GM21447 (cell line): Measurements from ENCODE around the gene MOCS1.

Experiments
- ATAC-seq: cut with Tn5 transposase; IDR thresholded peaks from one replicate; pipeline ENCODE4 v1.9.1; 2021; ENCODE audit not compliant: unreplicated experiment

Gene MOCS1

DNA sequence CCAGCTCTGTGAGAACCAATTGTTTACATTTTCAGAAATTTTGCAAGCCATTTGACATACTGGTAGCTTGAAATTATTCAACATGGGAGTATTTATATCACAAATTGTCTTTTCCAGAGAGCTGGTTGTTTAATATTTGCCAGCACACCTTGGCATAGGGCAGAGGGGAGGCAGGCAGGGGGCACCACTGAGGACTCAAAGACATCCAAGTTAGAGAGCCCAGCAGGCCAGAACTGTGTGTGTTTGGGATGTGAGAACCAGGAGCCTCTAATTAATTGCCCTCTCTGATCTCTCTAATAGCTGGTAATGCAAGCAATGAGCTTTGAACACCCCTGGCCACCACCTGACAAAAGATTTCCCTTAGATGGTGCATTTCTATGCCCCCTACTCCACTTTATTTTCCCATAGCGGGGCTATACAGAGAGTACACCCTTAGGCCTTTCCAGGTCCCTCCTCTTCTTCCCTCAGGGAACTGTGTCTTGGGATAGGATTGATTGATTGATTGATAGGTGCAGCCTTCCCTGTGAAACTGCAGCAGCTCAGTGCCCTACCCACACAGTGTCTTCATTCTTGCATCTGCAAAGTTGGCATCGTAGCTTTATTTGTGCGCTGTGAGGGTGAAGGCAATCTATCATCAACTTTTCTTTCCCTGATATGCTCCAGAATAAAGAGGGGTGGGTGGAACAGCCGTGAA, 29.2 kb downstream of the MOCS1 start:
- ATAC-seq: no peak

- ATAC-seq: no peak
Observed at GRCh38 chr6:39903656-39904055, 30.6 kb downstream of the MOCS1 start.

DNA sequence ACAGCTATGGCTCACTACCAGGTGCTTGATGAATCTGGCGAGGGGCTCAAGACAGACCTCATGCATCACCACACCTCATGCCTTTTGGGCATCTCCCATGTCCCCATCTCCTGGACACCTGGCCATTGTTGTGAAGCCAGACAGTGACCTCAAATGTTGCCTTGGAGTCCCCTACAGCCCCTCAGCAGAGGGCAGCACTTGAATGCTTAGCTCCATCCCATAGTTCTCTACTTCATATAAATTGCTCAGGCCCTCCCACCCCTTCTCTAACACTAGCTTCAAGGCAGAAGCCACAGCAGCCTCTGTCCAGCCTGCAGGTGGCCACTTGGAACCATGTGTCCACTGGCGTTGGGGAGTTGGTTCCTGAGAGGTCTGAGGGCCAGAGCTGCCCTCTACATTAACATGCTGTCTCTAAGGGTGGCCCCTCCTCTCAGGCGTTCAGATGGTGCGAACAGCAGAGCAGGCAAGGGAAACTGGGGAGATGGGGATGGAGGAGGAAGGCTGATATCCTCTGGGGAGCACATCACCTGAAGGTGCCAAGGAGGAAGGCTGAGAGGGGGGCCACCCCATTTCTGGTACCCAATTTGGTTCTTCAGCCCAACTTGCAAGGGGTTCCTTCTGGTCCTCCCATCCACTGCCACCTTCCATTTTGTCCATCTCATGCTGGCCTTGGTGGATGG, 31.3 kb downstream of the MOCS1 start:
- no peak for ATAC-seq

DNA sequence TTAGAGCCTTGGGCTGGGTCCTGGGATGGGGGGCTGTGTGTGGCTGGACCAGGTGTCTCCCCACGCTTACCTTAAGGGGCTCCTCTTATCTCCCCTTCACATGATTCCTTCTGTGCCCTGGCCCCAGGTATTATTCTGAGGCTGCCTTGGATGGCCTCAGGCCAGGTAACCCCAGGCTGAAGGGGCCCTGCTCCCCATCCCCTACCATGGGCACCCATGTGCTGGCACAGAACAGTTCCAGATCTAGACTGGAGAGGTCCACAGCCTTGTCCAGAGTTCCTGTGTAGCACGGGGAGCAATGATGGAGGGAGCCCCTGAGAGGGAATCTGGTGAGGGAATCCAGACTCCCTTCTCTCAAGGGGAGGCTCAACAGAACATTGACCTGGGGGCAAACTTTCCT, 32.1 kb downstream of the MOCS1 start:
- ATAC-seq: no peak

DNA sequence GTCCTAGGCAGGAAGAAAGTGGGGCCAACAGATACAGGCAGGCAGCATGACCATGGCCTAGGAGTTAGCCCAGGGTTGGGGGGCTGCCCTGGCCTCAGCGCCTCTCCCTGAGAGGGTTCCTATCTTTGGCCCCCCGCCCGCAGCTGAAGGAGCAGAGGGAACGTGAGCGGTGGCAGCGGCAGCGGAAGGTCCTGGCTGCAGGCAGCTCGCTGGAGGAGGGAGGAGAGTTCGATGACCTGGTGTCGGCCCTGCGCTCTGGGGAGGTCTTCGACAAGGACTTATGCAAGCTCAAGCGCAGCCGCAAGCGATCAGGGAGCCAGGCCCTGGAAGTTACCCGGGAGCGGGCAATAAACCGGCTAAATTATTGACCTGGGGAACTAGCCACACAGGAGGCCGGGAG, 32.6 kb downstream of the MOCS1 start:
- no peak for ATAC-seq

GRCh38 chr6:39901116-39901655, 33.1 kb downstream of the MOCS1 start:
- no peak for ATAC-seq

DNA sequence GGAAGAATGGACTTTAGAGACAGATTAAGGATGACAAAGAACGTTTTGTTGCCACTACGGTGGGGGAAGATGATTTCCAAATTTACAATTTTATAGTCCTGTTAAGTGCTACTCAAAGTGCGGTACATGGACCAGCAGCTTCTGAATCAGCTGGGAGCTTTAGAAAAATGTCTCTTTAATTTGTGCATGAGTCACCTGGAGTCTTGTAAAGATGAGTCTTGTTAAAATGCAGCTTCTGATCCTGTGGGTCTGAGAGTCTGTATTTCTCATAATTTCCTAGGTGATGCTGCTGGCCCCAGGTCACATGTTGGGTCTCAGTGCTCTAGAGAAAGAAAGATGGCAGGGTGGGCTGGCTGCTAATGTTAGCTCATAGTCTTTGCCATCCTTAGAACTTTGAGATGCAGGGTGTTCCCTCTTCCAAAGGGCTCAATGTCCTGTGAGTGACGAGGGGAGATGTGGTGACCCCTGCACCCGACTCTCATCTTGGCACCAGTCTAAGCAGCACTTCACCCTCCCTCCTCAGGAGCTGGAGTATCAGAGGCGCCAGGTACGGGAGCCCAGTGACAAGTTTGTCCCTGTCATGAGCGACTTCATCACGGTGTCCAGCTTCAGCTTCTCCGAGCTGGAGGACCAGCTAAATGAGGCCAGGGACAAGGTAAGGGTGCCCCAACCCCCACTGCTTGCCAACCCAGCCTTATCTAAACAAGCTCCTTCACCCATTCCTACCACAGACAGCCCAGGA, 34.5 kb downstream of the MOCS1 start:
- ATAC-seq: no peak

GRCh38 chr6:39898625-39899024, 35.6 kb downstream of the MOCS1 start:
- no peak for ATAC-seq

DNA sequence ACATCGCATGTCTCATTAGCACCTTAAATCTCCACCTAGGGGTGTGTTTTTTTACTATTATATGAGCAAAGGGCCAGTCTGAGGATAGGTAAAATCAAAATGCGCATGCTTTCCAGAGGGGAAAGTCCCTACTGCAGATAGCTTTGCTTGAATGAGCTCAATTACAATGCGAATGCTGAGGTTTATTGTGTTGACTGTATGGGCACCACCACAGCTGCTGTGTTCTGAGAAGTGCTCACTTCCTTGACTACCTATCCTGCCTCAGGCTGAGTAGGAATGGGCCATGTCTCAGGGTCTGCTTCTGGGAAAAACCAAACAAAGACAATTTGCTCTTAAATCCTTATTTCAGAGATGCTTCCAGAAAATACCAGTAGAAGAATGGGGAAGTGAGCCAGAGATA, 36.6 kb downstream of the MOCS1 start:
- no peak for ATAC-seq

DNA sequence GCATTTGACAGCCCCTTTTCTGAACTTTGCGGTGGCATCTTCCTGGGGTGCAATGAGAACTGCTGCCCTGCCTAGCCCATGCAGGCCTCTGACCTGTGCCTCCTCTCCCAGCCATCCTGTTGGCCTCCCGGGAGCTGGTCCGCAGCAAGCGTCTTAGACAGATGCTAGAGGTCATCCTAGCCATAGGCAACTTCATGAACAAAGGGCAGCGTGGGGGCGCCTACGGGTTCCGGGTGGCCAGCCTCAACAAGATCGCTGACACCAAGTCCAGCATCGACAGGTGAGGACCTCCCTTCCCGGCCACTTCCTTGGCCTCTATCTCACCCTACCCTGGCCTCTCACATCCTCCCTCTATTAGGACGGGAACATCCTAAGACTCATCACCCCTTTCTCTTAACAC, 37.6 kb downstream of the MOCS1 start:
- ATAC-seq: no peak

DNA sequence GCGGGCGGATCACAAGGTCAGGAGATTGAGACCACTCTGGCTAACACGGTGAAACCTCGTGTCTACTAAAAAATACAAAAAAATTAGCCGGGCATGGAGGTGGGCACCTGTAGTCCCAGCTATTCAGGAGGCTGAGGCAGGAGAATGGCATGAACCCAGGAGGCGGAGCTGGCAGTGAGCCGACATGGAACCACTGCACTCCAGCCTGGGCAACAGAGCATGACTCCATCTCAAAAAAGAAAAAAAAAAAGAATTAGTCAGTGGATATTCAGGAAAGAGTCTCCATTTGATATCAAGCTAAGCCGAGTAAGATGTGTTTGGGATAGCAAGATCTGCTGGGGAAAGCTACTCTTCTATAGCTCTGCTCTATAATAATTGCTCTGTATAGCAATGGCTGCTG, 41.0 kb downstream of the MOCS1 start:
- ATAC-seq: no peak

- ATAC-seq: no peak
Observed at GRCh38 chr6:39892490-39893129, 41.7 kb downstream of the MOCS1 start.

- no peak for ATAC-seq
Observed at GRCh38 chr6:39891976-39892375, 42.3 kb downstream of the MOCS1 start.

GRCh38 chr6:39891353-39891752, 42.9 kb downstream of the MOCS1 start:
- no peak for ATAC-seq

DNA sequence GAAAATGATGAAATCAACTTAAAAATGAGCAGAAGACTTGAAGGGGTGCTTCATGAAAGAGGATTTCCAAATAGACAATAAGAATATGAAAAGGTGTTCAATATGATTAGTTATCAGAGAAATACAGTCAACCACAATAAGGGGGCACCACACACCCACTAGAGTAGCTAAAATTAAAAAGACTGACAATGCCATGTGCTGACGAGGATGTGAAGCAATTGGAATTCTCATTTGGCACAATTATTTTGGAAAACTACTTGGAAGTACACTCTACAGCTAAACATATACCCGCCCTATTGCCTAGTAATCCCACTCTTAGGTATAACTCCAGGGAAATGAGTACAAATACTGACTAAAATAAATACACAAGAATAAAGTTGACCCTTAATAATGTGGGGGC, 45.0 kb downstream of the MOCS1 start:
- no peak for ATAC-seq

- ATAC-seq: no peak
Observed at GRCh38 chr6:39887692-39888450, 46.4 kb downstream of the MOCS1 start.

- no peak for ATAC-seq
Observed at GRCh38 chr6:39886871-39887270, 47.4 kb downstream of the MOCS1 start.

GRCh38 chr6:39885691-39886090, 48.6 kb downstream of the MOCS1 start:
- no peak for ATAC-seq

DNA sequence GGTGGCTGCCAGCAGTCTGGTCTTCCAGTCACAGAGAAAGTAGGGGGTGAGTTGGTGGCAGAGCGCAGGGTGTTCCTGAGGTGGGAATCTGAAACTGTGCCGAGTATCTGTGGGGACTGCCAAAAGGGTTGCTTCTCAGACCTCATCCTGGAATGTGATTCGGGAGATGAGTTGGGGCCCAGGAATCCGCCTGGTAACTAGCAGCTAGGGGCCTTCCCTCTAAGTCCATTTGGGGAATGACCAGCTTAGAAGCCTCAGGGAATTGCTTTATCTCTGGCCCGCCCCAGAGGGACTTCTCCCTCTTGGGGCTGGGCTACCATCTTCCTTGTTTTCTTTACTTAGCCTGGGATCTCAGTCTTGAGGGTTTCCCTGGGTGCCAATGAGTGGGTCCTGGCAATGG, 49.6 kb downstream of the MOCS1 start:
- no peak for ATAC-seq

GRCh38 chr6:39882531-39882899, 51.7 kb downstream of the MOCS1 start:
- no peak for ATAC-seq
